ENCODE results near the gene ADRA2C.

DNA sequence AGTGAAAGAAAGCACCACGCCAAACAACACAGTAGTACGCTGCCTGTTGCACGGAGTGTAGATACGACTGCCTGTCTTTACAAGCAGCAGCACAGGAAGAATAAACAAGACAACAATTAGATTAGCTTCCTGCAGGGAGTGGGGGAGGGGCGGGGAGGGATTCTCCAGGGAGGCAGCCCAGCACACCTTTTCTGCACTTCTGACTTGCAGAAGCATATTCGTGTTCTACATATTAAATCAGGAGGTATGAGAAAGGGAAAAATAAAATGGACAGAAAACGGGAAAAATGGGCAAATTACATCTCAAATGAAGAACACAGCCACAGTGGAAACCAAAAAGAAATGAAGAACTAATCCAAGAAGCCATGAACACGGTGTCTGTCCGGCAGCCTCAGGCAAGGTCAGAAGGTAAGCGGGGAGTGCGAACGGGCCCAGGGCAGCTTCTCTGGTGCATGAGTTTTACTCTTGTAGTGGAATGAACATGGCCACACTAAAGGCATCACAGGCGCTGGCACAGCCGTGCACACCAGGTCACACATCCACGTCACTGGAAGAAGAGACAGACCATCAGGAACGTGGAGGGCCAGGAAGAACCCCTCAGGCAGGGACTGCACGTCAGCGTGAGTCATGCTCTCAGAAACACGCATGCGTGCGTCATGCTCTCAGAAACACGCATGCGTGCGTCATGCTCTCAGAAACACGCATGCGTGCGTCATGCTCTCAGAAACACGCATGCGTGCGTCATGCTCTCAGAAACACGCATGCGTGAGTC, 20.1 kb upstream of the ADRA2C start:
- TF ChIP-seq, protein P1, sequence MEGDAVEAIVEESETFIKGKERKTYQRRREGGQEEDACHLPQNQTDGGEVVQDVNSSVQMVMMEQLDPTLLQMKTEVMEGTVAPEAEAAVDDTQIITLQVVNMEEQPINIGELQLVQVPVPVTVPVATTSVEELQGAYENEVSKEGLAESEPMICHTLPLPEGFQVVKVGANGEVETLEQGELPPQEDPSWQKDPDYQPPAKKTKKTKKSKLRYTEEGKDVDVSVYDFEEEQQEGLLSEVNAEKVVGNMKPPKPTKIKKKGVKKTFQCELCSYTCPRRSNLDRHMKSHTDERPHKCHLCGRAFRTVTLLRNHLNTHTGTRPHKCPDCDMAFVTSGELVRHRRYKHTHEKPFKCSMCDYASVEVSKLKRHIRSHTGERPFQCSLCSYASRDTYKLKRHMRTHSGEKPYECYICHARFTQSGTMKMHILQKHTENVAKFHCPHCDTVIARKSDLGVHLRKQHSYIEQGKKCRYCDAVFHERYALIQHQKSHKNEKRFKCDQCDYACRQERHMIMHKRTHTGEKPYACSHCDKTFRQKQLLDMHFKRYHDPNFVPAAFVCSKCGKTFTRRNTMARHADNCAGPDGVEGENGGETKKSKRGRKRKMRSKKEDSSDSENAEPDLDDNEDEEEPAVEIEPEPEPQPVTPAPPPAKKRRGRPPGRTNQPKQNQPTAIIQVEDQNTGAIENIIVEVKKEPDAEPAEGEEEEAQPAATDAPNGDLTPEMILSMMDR (IDR thresholded peaks at IDR 0.05; ENCODE audit: low read depth, low read length, poor library complexity, severe bottlenecking), result no peak
- TF ChIP-seq EZH2phosphoT487 (IDR thresholded peaks at IDR 0.05; ENCODE audit: borderline replicate concordance, low read length), result no peak
